ENCODE measurements around the gene ARHGEF37.

Gene ARHGEF37

DNA sequence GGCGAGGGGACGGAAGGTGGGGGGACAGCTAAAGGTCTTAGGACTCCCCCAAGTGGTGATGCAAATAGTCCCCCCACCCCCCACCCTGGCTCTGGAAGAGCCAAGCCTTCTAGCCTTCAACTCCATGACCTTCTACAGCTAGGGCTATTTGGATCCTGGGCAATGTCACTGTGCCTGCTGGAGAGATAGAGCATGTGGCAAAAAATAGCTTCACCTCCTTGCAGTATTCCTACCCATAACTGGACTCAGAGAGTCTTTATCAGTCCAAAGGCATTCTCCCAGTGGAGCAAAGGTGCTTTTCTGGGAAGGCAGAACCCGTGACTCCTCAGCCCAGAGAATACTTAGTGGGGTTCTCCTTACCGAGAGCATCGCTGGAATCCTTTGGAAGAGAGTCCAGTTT lies 100.0 kb downstream of the ARHGEF37 start:
- DNase-seq, result no peak

DNA sequence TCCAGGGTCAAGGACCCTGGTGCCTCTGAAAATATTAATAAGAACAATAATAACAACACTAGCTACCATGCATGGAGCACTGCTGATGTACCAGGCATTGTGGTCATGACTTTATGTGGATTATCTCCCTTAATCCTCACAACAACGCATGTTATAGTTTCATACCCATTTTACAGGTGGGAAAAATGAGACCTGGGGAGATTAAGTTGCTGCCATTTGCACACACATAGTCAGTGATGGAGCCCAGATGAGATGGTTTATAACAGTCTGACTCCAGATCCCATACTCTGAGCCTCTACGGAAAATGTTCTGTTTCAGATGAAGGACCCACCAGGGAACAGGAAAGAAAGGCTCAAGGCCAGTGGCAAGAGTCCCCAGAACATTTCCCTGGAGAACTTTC lies 100.6 kb downstream of the ARHGEF37 start:
- no peak for DNase-seq

DNA sequence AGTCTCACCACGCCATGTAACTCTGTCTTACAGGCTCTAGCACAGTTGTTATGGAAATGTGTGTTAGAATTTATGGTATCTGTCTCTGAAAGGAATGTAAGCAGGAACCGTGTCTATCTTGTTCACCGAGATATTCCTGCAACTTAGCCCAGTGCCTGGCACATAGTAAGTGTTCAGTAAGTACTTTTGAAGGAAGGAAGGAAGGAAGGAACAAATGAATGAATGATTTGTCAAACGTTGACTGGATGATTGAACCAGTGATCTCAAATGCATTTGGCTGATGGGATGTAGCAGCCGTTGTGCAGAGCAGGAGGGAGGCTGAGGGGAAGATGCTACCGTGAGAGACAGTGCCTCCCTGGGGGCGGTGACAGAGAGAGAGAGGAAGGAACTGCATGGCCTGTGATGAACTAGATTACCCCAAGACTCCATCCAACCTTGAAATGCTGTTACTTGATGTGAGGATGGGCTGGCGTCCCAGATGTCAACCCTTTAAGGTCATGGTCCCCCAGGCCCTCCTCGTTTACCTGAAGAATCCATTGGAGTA lies 101.3 kb downstream of the ARHGEF37 start:
- no peak for DNase-seq

DNA sequence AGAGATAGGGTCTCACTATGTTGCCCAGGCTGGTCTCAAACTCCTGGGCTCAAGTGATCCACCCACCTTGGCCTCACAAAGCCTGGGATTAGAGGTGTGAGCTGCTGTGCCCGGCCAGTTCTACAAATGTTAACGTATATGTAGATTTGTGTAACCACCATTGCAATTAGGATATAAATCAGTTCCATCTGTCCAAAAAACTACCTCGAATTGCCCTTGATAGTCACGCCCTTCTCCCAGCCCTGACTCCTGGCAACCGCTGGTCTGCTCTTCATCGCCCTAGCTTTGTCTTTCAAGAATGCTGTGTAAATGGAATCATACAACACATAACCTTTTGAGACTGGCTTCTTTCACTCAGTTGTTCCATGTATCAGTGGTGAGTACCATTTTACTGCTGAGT lies 102.7 kb downstream of the ARHGEF37 start:
- DNase-seq, result no peak

DNA sequence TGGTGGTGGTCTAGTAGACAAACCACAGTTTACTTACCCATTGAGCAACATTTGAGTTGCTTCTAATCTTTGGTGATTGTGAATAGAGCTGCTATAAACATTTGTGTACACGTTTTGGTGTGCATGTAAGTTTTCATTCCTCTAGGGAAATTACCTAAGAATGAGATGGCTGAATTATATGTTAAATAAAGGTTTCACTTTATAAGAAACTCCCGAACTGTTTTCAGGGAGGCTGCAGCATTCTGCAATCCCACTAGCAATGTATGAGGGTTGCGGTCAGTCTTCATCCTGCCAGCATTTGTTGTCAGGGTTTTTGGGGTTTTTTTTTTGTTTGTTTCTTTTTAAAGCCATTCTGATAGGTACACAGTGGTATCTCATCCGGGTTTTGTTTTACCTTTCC lies 103.1 kb downstream of the ARHGEF37 start:
- no peak for DNase-seq
